ENCODE measurements around the gene EMILIN1.
A peak's percentile ranks its signal among the peaks of the same experiment; 100 is the strongest.

The EMILIN1 gene

DNA sequence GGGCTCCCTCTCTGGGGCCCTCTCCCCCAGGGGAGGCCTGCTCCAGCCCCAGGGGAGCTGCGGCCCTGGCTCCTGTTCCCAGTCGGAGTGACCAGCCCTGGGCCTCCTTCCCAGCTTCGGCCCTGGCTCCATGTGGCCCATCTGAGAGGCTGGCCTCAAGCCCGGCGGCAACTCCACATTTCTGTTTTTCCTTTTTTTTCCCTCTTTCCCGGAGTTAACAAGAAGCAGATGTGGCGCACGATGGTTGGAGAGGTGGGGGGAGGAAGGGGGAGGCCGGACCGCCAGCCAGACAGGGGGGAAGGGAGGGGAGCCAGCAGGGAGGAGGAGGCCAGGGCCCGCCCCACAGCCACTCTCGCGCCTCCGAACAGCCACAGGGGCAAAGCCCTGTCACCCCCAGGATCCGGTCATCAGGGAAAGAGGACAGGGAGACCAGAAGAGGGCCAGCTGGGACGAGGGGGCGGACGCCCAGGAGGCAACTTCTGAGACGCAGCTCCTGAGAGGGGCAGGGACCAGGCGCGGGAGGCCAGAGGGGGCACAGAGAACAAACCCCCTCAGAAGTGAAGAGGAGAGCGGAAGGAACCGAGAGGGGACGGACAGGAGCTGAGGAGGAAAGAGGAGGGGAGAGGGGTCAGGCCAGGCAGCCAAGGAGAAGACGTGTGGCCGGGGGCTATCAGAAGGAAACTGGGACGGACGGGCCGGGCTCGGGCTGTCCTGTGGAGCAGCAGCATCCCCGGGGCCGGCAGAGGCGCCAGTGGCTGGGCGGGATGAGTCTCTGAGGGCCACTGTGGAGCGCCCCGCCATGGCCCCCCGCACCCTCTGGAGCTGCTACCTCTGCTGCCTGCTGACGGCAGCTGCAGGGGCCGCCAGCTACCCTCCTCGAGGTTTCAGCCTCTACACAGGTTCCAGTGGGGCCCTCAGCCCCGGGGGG, at the start of gene EMILIN1:
Gene EMILIN1, plus strand, starts transcription at position 349 of the 928 bp plus-strand sequence. Its CDS starts 451 bp downstream, at position 800.
- DNase-seq (ENCODE audit: low read depth, low spot score): no peak

DNA sequence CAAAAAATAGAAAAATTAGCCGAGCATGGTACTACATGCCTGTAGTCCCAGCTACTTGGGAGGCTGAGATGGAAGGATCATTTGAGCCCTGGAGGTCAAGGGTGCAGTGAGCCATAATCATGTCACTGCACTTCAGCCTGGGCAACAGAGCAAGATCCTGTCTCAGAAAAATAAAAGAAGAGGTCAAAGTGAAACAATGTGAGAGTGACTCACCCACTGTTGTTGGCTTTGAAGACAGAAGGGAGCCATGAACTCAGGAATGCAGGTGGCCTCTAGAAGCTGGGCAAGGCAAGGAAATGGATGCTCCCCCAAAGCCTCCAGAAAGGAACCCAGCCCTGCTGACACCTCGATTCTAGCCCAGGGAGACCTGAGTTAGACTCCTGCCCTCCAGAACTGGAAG, 49.4 kb upstream of the EMILIN1 start:
- no peak for DNase-seq (ENCODE audit: low read depth, low spot score)

DNA sequence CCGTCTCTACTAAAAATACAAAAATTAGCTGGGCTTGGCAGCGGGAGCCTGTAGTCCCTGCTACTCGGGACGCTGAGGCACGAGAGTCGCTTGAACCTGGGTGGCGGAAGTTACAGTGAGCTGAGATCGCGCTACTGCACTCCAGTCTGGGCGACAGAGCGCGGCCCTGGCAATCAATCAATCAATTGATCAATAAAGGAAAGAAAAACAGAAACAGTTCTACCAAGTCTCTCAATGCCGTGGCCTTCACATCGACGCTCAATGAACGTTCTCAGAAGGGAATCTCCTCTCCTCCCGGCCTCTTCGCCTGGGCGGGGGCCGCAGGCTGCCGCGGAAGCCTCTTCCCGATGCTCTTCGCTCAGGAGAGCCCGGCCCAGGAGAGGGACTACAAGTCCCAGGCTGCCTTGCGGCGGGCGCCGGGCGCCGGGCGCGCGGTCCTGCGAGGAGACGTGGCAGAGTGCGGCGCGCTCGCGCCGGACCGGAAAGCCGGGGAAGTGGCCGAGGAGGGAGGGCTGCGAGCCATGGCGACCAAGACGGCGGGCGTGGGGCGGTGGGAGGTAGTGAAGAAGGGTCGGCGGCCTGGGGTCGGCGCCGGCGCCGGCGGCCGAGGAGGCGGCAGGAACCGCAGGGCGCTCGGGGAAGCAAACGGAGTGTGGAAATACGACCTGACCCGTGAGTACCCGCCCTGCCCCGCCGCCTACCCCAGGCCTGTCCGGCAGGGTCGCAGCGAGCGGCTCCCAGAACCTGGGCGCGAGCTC, 45.7 kb upstream of the EMILIN1 start, which contains the start of gene TMEM214:
Gene TMEM214, plus strand, starts transcription at position 471 of the 758 bp plus-strand sequence. Its CDS starts 51 bp downstream, at position 522.
- peak; percentile 64 for DNase-seq (ENCODE audit: low read depth, low spot score)

DNA sequence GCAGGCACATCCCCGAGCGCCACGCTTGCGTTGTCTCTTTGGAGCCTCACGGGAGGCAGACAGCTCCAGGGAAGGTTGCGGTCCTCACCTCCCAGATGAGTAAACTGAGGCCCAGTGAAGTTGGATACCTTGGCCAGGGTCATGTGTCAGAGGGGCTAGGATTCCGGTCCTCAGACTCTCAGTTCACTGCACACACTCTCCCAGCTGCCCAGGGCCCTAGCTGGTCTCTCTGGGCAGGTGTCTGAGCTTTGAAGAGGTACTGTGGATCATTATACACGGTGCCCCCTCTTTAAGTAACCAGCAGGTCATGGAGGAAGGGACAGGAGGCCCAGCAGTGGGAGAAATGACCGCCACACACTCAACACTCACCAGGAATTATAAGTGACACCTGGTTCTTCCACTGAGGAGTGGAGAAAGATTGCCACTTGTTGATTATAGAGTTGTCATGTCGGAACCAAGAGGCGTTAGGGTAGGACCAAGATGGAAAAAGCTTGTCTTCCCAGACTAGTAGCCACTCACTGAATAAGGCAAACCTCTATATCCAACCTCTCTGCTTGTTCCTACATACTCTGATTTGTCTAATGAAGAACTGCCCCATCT, 45.1 kb upstream of the EMILIN1 start:
- no peak for DNase-seq (ENCODE audit: low read depth, low spot score)

DNA sequence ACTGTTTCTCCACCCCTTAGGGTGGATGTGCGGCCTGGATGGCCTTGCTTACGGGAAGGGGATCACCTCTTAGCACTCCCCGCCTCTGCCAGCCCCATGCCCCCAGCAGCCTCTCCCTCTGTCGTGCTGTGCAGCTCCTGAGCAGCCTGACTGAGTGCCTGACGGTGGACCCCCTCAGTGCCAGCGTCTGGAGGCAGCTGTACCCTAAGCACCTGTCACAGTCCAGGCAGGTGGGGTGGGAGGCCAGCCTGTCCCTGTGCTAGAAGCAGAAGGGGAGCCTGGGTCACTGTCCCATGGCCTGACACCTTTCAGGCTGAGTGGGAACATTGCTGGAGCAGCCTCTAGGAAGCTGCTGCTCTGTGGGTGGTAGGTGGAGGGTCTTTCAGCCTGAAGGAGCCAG, 40.4 kb upstream of the EMILIN1 start:
- no peak for DNase-seq (ENCODE audit: low read depth, low spot score)

DNA sequence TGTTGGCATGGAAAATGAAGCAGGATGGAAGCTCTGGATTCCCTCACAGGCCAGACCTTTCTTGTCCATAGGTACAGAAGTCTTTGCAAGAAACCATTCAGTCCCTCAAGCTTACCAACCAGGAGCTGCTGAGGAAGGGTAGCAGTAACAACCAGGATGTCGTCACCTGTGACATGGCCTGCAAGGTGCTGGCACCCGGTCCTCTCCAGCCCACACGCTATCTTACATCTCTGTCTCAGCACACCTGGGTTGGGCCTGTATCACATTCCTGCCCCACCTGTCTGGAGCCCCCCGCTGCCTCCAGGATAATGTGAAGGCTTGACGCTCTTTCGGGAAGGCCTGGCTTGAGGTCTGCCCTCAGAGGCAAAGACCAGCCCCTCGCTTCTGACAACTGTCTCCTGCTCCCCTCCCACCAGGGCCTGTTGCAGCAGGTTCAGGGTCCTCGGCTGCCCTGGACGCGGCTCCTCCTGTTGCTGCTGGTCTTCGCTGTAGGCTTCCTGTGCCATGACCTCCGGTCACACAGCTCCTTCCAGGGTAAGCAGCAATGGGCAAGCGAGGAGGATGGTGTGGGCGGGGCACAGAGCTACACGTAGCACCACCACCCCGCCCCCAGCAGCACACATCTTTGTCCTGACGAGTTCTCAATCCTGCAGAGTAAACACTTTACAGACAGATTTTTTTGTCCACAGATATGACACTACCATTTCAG, 39.6 kb upstream of the EMILIN1 start:
- DNase-seq (ENCODE audit: low read depth, low spot score): no peak

DNA sequence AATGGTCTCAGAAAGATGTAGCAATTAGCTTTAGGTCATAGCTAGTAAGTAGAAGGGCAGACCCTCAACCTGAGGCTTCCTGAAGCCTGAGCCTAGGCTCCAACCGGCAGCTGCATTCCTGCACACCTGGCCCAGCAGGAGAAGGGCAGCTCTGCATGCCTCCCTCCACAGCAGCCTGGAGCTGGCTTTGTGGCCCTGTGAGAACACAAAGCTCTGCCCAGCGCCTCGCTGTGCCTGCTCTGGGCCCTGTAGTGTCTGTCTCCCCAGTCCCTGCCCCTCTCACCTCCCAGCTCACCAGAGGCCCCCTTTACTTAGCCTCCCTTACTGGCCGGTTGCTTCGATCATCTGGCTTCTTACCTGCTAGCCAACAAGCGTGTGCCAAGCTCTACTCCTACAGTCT, 39.0 kb upstream of the EMILIN1 start:
- no peak for DNase-seq (ENCODE audit: low read depth, low spot score)

DNA sequence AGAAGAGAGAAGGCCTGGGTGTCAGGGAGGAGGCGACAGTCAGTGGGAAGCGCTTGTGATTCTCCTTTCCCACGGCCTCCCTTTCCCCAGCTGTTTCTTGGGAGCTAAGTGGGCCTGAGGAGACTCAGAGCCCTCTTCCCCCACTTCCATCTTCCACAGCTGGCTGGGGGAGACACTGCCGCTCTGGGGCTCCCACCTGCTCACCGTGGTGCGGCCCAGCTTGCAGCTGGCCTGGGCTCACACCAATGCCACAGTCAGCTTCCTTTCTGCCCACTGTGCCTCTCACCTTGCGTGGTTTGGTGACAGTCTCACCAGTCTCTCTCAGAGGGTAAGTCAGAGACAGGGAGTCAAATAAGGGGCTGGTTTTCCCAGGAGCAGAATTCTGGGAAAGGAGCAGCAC, 38.5 kb upstream of the EMILIN1 start:
- DNase-seq (ENCODE audit: low read depth, low spot score): no peak

DNA sequence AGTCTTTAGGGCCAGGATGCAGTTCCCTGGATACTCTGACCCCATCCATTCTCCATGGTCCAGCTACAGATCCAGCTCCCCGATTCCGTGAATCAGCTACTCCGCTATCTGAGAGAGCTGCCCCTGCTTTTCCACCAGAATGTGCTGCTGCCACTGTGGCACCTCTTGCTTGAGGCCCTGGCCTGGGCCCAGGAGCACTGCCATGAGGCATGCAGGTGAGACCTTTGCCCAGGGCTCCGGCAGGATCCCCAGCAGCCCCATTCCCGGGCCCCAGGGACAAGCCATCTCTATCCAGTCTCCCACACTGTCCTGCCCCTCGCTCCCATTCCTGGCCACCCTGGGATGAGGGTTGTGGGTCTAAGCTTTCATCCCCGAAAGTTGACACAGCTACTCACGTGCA, 38.1 kb upstream of the EMILIN1 start:
- no peak for DNase-seq (ENCODE audit: low read depth, low spot score)

DNA sequence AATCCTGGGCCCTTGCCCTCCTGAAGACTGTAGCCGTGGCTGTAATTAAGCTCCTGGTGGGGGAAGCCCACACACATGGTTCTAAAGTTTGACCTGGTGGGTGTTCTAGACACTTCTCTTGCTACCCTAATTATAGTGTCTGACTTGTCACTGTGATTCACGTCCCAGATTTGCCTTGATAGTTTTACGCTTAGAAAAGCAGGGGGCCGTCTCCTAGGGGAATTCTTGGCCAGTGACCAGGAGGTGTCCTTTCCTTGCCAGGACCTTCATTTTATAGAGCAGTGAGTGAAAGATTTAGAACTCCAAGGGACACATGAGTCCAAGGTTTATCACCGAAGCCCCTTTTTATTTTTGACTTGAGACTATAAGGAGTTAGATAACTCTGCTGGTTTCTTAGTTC, 36.7 kb upstream of the EMILIN1 start:
- no peak for DNase-seq (ENCODE audit: low read depth, low spot score)

DNA sequence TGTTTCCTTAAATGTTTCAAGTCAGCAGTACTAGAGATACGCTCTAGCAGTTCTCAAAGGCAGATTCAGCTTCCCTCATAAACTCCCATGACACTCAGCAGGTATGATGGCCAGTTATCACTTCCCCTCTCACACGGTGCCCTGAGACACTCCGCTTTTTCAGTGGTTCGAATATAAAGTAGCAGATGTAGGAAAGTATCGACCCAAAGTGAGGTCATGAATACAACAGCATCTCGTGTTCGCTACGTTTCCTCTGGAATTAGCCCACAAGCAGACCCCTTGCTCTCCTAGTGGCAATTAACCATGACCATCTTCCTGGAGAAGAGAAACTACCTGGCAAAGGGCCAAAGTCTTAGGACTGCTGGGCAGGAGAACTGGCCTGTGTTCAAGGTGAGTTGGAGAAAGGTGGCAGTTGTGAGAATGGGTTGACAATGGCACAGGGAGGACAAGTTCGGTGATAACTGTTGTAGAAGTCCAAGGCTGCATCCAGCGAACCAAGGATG, 36.2 kb upstream of the EMILIN1 start:
- DNase-seq (ENCODE audit: low read depth, low spot score): no peak

DNA sequence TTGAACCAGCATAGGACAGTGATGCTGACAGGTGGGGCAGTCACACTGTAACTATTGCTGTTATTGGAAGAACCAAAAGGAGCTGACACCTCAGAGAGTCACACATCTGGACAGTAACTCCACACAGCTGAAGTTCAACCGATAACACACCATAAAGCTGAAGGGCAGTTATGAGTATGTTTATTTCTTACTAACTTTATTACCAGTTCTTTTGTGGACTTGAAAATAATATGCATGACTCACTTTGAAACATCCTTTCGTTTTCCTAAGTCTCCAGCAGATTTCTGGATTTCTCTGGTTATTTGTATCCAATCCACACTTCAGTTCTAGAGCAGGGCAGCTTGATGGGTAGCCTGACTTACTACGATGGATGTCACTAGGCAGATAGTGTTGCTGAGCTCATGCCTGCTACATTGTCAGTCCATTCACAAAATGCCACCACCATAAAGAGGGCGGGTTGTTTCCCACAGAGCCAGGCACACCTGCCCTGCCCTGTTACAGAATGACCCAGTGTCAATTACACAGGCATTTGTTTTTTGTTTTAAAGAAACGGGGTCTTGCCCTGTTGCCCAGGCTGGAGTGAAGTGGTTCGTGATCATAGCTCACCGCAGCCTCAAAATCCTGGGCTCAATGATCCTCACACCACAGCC, 35.3 kb upstream of the EMILIN1 start:
- no peak for DNase-seq (ENCODE audit: low read depth, low spot score)

DNA sequence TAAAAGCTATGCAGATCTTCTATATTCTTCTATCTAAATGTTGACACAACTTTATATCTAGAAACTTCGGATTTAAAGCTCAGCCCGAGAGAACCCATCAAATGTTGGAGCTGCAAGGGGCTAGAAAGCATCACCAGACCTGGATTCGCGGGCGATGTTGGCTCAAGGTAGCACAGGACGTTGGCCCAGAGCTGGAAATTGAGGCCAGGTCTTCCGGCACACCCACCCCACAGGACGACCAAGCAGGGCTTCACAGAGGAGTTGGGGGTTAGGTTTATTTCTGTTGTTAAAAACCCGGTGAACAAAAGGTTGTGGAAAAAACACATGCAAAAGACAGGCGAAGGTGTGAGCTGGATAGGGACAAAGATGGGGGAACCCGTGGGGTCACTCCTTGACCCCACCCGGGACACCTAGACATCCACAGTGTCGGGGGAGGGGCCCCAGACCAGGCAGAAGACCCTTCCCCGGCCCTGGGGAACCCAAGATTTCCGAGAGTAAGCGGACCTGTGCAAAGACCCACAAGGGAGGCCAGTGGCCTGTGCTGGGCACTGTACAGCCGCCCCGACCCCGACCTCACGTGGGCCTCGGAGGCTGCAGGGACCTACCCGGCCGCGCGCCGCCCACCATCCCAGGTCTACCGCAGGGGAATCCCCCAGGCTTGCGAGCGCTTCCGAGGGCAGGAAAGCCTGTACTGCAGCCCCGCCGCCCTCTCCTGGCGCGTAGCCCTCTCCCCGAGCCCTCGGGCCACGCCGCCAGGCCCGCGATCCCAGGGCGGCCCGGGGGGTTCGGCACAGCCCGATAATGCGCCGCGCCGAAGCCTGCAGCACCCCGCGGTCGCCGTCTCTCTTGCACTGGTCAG, 28.8 kb upstream of the EMILIN1 start:
- peak; percentile 23 for DNase-seq (ENCODE audit: low read depth, low spot score)

DNA sequence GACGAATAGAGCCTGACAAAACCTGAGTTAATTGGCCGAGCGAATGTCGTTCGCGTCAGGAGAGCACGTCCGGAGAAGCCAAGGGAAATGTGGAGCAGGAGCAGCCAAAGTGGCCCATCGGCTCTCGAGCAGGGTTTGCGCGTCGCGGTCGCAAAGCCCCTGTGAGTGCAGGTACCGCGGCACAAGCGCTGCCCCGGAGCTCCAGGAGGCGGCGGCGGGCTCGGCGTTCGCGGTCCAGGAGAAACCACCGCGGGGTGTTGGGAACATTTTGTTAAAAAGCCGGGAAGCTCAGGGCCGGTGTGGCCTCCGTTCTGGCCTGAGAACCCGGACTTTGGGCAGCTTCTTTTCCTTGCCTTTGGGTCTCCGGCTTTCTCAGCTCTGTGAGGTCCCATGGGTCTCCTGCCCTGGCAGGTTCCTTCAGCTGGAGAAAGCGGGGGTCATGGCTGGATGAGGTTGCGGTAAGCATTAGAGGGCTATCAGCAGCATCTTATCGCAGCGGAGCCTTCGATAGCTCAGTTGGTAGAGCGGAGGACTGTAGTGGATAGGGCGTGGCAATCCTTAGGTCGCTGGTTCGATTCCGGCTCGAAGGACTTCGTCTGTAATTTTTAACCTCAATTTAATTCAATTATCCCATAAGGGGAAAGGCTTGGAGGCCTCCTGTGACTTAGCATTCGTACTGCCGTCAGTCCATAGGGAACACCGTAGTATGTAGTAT, 28.0 kb upstream of the EMILIN1 start:
- DNase-seq (ENCODE audit: low read depth, low spot score): peak; percentile 80

DNA sequence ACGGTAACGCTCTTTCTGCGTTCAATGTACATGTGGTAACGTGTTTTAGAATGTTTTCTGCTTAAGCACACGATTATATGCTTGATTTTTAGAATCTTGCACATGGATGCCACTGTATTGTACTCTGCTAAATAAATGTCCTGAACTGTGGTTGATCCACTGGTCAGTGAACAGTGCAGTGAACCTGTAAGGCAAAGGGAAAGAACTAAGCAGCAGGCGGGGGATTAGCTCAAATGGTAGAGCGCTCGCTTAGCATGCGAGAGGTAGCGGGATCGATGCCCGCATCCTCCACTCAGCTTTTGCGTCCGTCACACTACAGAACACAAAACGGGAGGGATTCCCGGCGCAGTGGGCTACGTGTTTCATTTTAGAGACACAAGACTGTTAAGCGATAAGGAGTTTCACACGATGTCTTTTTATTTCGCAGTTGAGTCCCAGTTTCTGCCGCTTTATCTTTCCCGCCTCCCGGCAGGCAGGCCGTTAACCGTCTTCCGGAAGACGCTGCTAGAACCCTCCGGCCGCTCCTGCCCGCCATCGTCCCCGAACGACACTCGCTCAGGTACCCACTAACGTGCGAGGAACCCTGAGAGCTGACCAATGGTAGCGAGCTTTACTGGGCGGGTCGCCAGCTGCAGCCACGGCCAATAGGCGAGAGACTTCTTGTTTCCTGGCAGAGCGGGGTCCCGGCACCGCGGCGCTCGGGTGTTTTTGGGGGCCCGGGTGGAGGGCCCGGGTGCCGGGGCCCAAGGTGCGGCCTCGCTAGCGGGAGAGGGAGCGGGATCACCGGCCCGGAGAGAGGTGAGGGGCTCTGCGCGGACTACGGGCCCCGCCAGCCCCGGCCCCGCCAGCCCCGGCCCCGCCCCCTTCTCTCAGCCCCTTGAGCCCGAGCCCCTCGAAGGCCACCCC, 27.2 kb upstream of the EMILIN1 start, which contains the start of gene AGBL5:
Gene AGBL5, plus strand, starts transcription at position 673 of the 906 bp plus-strand sequence. CDS start 1,291 bp downstream, outside the sequence.
- peak; percentile 90 for DNase-seq (ENCODE audit: low read depth, low spot score)

DNA sequence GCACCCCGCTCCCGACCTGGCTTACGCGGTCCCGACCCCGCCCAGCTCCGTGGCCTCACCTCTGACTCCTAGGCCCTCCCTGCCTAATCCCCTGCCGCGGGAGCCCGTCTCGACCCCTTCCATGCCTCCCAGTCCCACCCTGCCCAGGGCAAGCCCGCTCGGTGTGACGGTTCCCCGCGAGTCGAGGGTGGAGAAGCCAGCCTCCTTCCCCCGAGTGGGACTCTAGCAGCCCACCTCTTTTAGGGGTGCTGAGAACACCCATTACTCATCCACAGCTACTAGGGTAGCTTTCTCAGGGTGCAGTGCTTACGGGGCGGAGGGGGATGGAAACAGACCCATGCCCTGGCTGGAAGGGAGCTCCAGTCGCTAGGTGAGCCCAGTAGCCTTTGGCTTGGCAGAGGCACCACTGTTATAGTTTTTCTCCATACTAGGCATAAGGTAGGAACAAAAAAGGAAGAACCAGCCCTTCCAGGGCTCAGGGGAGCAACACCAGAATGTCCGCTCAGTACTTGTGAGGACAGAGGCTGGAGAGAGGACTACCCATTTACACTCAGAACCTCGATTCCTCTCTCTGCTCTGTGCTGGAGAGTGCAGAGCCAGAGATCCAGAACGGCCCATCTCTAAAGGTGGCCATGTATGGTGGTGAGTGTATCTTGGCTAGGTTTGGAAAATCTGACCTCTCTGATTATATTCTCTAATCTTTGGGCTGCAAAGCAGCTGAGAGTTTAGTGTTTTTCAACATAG, 26.3 kb upstream of the EMILIN1 start:
- DNase-seq (ENCODE audit: low read depth, low spot score): peak; percentile 17

DNA sequence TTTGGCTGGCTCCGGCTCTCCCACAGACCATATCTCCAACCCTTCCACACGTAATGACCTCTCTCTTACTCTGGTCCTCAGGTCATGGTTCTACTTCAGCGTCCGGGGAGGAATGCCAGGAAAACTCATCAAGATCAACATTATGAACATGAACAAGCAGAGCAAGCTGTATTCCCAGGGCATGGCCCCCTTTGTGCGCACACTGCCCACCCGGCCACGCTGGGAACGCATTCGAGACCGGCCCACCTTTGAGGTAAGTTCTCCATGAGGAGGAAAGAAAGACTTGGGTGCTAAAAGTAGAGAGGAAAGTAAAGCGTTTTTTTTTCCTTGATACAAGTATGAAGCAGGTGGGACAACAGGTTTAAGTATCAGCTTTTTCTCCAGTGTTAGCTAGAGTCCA, 25.1 kb upstream of the EMILIN1 start:
- no peak for DNase-seq (ENCODE audit: low read depth, low spot score)
